Stimulated activated CD4-positive, alpha-beta T cell treated with anti-CD3 and anti-CD28 coated beads, Interleukin-12 subunit alpha, Interleukin-12 subunit beta, amount 100 ng/mL, for 24 hours (primary cell): Measurements from ENCODE around the gene OR11A1.

Experiments used
- DNase-seq, 2 experiments: peaks; one replicate each; pipeline ENCODE4 v3.0.0-alpha.2; 2020; ENCODE audit warnings: low read depth in 2 of 2

OR11A1 gene

GRCh38 chr6:29456971-29457370 lies at the start of gene OR11A1, which contains the start of gene OR2H1:
OR11A1 (minus strand) TSS chr6:29457071; CDS start chr6:29427641, 29,430 bp downstream.
OR2H1 (plus strand) TSS chr6:29457155; CDS start chr6:29461770, 4,615 bp downstream.
- no peak for DNase-seq

DNA sequence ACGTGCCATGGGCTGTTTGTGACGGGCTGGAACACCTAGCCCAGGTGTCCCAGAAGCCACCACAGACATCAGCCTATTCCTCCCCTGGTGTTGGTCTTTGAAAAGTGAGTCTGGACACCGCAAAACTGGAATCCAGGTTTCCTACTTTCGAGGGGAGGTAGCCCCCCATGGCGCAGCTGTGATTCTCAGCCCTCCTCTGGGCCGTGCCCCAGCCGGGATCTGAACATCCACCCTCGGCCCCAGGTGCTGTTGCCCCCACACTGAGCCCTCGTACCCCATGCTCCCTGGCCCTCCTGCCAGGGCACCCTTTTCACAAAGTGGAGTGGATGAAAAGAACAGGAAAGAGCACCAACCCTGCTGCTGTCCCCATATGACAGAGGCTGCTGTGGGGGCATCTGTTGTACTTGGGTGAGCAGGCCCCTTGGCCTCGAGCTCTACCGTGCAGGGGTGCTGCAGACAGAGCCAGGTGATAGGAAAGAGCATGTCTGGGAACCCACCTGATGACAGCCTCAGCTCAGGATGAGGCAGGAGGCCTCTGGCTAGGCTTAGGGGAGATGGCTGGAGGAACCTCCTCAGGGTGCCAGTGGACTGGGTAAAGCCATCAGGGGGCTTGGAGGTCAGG lies 49.7 kb upstream of the OR11A1 start:
- no peak for DNase-seq

GRCh38 chr6:29505808-29506207 lies 48.9 kb upstream of the OR11A1 start:
- DNase-seq = no peak

DNA sequence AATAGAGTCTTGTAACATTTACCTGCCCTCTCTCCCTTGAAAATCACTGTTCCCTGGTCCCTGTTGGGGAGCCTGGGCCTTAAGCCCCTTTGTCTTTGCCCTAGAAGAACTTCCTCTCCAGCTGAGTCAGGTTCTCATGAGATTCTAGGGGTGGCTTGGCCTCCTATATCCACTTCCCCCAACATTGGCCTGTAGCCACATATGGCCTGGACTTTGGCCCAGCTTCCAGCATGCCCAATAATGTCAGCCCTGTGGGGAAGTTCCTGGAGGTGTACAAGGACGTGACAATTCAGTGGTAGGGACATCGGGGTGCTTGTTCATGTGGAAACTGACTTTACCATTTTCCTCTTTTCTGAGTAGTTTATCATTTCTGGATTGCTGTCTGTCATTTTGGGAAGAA lies 48.1 kb upstream of the OR11A1 start:
- no peak for DNase-seq

DNA sequence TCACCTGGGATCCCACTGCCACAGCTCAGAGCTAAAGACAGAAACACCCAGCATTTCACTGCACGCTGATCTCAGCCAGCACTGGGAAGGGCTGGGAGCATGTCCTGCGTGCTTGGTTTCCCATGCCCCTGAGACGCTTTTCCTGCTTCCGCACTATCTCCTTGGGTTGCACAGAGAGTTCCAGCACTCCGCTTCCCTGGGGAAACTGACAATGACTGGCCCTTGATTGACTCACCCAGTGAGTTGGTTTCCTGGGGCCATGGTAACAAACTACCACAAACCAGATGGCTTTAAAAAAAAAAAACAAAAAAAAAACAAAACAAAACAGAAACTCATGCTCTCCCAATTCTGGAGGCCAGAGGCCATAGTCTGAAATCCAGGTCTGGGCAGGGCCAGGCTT lies 45.7 kb upstream of the OR11A1 start:
- DNase-seq = no peak

GRCh38 chr6:29502181-29502580 lies 45.3 kb upstream of the OR11A1 start:
- DNase-seq = no peak

GRCh38 chr6:29501106-29501505 lies 44.2 kb upstream of the OR11A1 start:
- DNase-seq = no peak

DNA sequence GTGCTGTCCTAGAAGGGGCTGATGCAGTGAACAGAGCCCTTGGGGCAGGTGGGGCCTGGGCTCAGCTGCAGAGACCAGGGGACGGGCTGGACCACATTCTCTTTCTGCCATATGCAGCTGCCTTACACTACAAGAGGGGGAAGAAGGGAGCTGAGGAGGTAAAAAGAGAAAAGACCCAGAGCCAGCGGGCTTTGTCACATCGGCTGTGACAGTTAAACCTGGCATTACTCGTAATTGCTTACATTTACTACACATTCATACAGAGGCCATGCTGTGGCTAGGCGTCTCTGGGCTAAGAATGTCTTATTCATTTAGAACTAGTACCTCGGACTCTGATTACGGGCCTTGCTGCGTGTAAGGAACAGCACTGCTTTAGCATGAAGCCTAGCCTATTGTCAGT lies 43.7 kb upstream of the OR11A1 start:
- no peak for DNase-seq

DNA sequence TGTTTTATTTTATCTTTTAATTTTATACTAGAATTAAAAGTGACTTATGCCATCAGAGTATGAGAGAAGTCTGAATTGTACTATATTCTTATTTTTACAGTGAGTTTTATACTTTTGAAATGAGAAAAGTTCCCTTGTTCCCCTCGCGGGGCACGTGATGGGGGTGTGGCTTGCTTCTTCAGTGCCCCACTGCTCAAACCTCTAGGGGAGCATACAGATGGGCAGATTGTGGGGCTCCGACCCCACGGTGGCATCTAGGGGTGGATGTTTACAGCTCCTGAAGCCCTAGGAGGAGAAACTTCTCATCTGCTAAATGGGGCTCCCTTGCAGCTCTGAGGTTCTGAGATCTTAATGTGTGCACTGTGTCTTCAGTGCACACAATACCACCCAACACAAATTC lies 42.8 kb upstream of the OR11A1 start:
- DNase-seq = no peak

GRCh38 chr6:29496961-29497360 lies 40.1 kb upstream of the OR11A1 start:
- DNase-seq = no peak

GRCh38 chr6:29495571-29495970 lies 38.7 kb upstream of the OR11A1 start:
- DNase-seq = no peak

GRCh38 chr6:29494131-29494530 lies 37.3 kb upstream of the OR11A1 start:
- no peak for DNase-seq

DNA sequence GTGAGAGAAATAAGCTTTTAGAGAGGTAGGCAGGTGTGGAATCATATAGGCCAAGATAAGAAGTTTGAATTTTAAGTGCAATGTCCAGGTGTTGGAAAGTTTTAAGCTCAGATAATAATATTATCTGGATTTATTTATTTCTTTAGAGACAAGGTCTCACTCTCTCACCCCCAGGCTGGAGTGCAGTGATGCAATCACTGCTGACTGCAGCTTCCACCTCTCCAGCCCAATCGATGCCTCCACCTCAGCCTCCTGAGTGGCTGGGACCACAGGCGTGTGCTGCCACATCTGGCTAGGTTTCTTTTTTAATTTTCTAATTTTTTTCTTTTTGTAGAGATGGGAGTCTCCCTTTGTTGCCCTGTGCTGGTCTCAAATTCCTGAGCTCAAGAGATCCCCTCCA lies 36.4 kb upstream of the OR11A1 start:
- no peak for DNase-seq

- DNase-seq = no peak
Observed at GRCh38 chr6:29491574-29491973, 34.7 kb upstream of the OR11A1 start.

- no peak for DNase-seq
Observed at GRCh38 chr6:29490552-29490951, 33.7 kb upstream of the OR11A1 start.

GRCh38 chr6:29490055-29490454 lies 33.2 kb upstream of the OR11A1 start:
- DNase-seq = no peak

DNA sequence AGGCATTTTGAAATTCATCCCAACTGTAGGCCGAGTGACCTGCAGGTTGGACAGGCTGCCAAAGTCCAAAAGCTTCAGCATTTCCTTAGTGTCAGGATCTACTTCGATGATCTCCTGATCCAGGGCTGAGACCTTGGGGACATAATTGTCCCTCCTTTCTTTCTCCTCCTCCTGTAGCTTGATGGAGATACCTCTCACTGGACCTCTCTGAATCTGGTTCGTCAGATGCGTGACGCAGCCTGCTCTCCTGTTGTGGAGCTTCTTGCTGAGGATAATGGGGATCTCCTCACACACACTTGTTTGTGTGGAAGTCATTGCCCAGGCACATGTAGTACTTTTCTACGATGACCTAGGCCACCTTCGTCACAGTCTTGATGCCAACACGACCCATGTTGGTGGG lies 32.4 kb upstream of the OR11A1 start:
- DNase-seq = no peak

DNA sequence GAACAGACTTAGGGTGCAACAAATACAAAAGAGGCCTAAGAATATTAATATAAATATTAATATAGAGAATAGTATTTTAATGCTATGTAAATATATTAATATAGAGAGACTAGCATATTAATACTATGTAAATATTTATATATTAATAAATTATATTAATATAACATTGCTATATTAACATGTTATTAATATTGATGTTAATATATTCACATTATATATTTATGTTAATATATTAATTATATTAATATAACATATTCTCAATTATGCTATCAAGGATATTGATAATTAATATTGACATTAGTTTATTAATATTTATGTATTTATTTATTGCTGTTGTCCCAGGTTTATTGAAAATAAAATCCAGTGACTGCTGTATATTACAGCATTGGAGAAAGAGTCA lies 32.0 kb upstream of the OR11A1 start:
- no peak for DNase-seq

DNA sequence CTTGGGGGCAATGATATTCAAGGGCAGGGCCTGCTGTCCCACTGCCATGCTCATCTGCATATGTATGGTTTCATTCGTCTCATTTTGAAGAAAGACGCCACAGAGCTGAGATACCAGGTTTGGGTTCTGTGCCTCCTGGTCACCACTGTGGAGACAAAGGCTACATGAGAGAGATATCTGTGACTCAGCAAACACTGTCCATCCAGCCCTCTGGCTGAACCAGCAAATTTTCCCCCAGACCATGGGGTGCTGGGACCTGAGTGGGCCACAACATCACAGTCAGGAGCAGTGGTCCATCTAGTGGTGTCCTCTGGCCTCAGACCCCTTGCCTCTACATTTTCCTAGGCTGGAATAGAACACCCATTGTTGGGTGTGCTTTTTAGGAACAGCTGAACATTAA lies 30.8 kb upstream of the OR11A1 start, which contains the start of gene MAS1L:
Gene MAS1L, minus strand, starts transcription at position 297 of the 400 bp plus-strand sequence. Its CDS starts 54 bp downstream, at position 243.
- DNase-seq = no peak

- DNase-seq = no peak
Observed at GRCh38 chr6:29487131-29487530, 30.3 kb upstream of the OR11A1 start.

- no peak for DNase-seq
Observed at GRCh38 chr6:29486577-29486976, 29.7 kb upstream of the OR11A1 start.

DNA sequence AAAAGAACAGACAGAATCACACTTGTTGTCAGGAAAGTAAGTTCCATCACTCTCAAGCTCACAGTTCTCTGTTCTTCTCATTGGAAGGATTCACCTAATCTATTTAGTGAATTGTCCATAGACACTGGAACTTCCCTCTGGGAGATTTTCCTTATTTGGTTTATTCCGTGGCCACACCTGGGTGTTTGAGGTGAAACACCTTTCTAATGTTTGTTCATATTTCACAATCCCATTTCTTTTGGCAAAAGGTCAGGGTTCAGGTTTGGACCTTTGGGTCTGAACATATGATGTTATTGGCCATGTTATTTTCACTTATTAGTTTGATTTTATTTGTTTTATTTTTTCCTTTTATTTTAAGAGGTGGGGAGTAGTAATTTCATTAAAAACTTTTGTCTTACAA lies 26.9 kb upstream of the OR11A1 start:
- no peak for DNase-seq

- DNase-seq = no peak
Observed at GRCh38 chr6:29483186-29483585, 26.3 kb upstream of the OR11A1 start.

GRCh38 chr6:29479560-29479959 lies 22.7 kb upstream of the OR11A1 start:
- DNase-seq = no peak
